Skeletal muscle tissue (tissue), 4 donors: ENCODE data around the gene GJB5. TPM values are rescaled to one million over a fixed set of nuclear protein-coding genes. Genes with fewer than 3 reads are reported as not detected.

Experiments
- H3K27ac ChIP-seq: one replicate; pipeline ENCODE4 v1.7.0; 2013; ENCODE audit warnings: mild to moderate bottlenecking, low read depth, low read length, inconsistent platforms
- H3K27me3 ChIP-seq, 3 donors: one replicate each; pipeline ENCODE4 v1.7.0; 2013; ENCODE audit warnings: low read length in 3 of 3; ENCODE audit not compliant: control insufficient read depth in 3 of 3, insufficient read depth in 3 of 3
- H3K36me3 ChIP-seq, 3 donors: one replicate each; pipeline ENCODE4 v1.7.0; 2013; ENCODE audit warnings: low read length in 3 of 3; ENCODE audit not compliant: control insufficient read depth in 3 of 3, insufficient read depth in 3 of 3
- H3K4me1 ChIP-seq, 3 donors: one replicate each; pipeline ENCODE4 v1.7.0; 2013; ENCODE audit warnings: low read length in 3 of 3, mild to moderate bottlenecking in 3 of 3; ENCODE audit not compliant: control insufficient read depth in 3 of 3, insufficient read depth in 3 of 3
- H3K4me3 ChIP-seq, 3 donors: one replicate each; pipeline ENCODE4 v1.7.0; 2013; ENCODE audit warnings: low read length in 3 of 3
- H3K9ac ChIP-seq, 3 donors: one replicate each; pipeline ENCODE4 v1.7.0; 2013; ENCODE audit warnings: low read length in 3 of 3, mild to moderate bottlenecking in 3 of 3, moderate library complexity in 2 of 3, low read depth in 1 of 3
- H3K9me3 ChIP-seq, 3 donors: one replicate each; pipeline ENCODE4 v1.7.0; 2013; ENCODE audit warnings: low read length in 3 of 3; ENCODE audit not compliant: control insufficient read depth in 3 of 3
- total RNA-seq: library from RNA; depleted of rRNA; stranded (reverse); fragments of >200 nt; gene quantifications from one replicate; pipeline ENCODE4 v1.2.3, GENCODE V29; 2014
- donor health status: Osteomylitis.

Gene GJB5
- total RNA-seq, 1 donor from 2014 or later = not detected

DNA sequence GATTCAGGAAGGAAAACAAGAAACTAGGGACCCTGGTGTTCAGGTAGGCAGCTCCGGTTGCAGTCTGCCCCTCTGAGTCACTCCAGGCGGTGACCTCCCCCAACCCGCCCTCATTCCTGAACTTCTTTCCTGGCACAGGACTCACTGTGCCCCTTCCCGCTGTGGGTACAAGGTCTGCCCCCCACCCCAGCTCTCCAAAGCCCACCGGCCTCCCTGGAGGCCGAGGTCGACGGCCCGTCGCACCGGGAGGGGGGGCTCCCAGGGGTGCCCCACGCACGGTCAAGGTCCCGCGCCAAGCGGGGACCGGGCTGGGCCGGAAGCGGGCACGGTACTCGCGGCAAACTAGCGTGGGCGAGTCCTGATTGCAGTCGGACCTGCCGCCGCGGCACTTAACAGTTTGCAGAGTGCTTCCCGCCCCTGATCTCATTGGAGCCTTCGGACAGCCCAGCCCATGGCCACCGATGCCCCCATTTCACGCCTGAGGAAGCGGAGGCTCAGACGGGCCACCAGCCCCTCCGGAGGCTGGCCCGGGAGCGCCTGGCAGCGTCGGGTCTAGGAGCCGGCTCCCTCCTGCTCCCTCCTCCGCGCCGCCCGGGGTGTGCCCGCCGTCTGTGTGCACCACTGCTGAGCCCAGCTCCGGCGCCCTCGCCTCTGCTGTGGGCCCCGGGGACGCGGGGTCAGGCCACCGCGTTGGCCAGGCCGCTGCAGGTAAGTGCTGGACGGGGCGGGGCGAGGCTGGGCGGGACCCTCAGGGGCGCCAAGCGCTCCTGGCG, 26.4 kb downstream of the GJB5 start, which contains the start of gene GJB3:
TSS of gene GJB3 (plus strand) at position 144 of the 773 bp plus-strand sequence. CDS start 3,549 bp downstream, outside the sequence.
- Histone ChIP-seq H3K27me3 (peaks cover 37 to 73% (median 61%) of the 10 kb centered on the region in 3 donors), H3K4me3 (peak within 1 kb of the TSS in 1 of 3 donors; percentile 26), H3K27ac (no peak within 1 kb of the TSS)

GRCh38 chr1:34781844-34782391, 27.1 kb downstream of the GJB5 start:
- peaks cover 37 to 67% (median 57%) of the 10 kb centered on the region in 3 donors for H3K27me3 ChIP-seq
- H3K4me3 ChIP-seq = no peak overlapping the region

More for the DNA sequence above, 26.4 kb downstream of the GJB5 start, which contains the start of gene GJB3:
- Histone ChIP-seq H3K36me3 (no peaks in the 10 kb centered on the region), H3K9ac (peak within 1 kb of the TSS in 1 of 3 donors; percentile 50), H3K9me3 (no peaks in the 10 kb centered on the region), H3K4me1 (peaks cover 6 to 8% (median 8%) of the 10 kb centered on the region in 3 donors)

GRCh38 chr1:34784751-34785221, 29.9 kb downstream of the GJB5 start:
- Histone ChIP-seq H3K27ac (no peak overlapping the region), H3K27me3 (peaks cover 24 to 50% (median 41%) of the 10 kb centered on the region in 3 donors), H3K4me1 (peaks cover 24 to 26% (median 26%) of the 10 kb centered on the region in 3 donors), H3K9ac (no peak overlapping the region), H3K36me3 (no peaks in the 10 kb centered on the region), H3K9me3 (no peaks in the 10 kb centered on the region), H3K4me3 (no peak overlapping the region)

More at GRCh38 chr1:34781844-34782391, 27.1 kb downstream of the GJB5 start:
- Histone ChIP-seq H3K4me1 (peaks cover 11 to 13% (median 12%) of the 10 kb centered on the region in 3 donors), H3K36me3 (no peaks in the 10 kb centered on the region), H3K9ac (peak overlapping the region in 1 of 3 donors; percentile 50), H3K27ac (no peak overlapping the region), H3K9me3 (no peaks in the 10 kb centered on the region)

DNA sequence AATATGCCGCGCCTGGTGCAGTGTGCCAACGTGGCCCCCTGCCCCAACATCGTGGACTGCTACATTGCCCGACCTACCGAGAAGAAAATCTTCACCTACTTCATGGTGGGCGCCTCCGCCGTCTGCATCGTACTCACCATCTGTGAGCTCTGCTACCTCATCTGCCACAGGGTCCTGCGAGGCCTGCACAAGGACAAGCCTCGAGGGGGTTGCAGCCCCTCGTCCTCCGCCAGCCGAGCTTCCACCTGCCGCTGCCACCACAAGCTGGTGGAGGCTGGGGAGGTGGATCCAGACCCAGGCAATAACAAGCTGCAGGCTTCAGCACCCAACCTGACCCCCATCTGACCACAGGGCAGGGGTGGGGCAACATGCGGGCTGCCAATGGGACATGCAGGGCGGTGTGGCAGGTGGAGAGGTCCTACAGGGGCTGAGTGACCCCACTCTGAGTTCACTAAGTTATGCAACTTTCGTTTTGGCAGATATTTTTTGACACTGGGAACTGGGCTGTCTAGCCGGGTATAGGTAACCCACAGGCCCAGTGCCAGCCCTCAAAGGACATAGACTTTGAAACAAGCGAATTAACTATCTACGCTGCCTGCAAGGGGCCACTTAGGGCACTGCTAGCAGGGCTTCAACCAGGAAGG, 30.5 kb downstream of the GJB5 start:
- Histone ChIP-seq H3K27me3 (peaks cover 21 to 45% (median 36%) of the 10 kb centered on the region in 3 donors), H3K4me1 (peaks cover 24 to 26% (median 26%) of the 10 kb centered on the region in 3 donors), H3K36me3 (no peaks in the 10 kb centered on the region), H3K4me3 (no peak overlapping the region), H3K9ac (no peak overlapping the region), H3K9me3 (no peaks in the 10 kb centered on the region), H3K27ac (no peak overlapping the region)

DNA sequence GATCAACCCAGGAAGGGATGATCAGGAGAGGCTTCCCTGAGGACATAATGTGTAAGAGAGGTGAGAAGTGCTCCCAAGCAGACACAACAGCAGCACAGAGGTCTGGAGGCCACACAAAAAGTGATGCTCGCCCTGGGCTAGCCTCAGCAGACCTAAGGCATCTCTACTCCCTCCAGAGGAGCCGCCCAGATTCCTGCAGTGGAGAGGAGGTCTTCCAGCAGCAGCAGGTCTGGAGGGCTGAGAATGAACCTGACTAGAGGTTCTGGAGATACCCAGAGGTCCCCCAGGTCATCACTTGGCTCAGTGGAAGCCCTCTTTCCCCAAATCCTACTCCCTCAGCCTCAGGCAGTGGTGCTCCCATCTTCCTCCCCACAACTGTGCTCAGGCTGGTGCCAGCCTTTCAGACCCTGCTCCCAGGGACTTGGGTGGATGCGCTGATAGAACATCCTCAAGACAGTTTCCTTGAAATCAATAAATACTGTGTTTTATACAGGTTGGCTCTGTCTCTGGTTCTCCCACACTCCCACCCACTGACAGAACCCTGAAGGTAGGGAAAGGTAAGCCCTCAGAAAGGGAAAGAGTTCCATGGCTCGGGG, 31.1 kb downstream of the GJB5 start:
- H3K4me3 ChIP-seq = no peak overlapping the region
- H3K4me1 ChIP-seq = peaks cover 22 to 27% (median 24%) of the 10 kb centered on the region in 3 donors
- no peak overlapping the region for H3K9ac ChIP-seq
- no peak overlapping the region for H3K27ac ChIP-seq
- H3K27me3 ChIP-seq = peaks cover 18 to 39% (median 30%) of the 10 kb centered on the region in 3 donors
- H3K36me3 ChIP-seq = no peaks in the 10 kb centered on the region
- no peaks in the 10 kb centered on the region for H3K9me3 ChIP-seq

- peaks cover 16 to 22% (median 19%) of the 10 kb centered on the region in 3 donors for H3K4me1 ChIP-seq
- no peaks in the 10 kb centered on the region for H3K36me3 ChIP-seq
- peaks cover 11 to 32% (median 23%) of the 10 kb centered on the region in 3 donors for H3K27me3 ChIP-seq
- no peak overlapping the region for H3K4me3 ChIP-seq
- no peak overlapping the region for H3K27ac ChIP-seq
- H3K9ac ChIP-seq = no peak overlapping the region
- H3K9me3 ChIP-seq = no peaks in the 10 kb centered on the region
These were observed 31.9 kb downstream of the GJB5 start for GRCh38 chr1:34786521-34787325.

DNA sequence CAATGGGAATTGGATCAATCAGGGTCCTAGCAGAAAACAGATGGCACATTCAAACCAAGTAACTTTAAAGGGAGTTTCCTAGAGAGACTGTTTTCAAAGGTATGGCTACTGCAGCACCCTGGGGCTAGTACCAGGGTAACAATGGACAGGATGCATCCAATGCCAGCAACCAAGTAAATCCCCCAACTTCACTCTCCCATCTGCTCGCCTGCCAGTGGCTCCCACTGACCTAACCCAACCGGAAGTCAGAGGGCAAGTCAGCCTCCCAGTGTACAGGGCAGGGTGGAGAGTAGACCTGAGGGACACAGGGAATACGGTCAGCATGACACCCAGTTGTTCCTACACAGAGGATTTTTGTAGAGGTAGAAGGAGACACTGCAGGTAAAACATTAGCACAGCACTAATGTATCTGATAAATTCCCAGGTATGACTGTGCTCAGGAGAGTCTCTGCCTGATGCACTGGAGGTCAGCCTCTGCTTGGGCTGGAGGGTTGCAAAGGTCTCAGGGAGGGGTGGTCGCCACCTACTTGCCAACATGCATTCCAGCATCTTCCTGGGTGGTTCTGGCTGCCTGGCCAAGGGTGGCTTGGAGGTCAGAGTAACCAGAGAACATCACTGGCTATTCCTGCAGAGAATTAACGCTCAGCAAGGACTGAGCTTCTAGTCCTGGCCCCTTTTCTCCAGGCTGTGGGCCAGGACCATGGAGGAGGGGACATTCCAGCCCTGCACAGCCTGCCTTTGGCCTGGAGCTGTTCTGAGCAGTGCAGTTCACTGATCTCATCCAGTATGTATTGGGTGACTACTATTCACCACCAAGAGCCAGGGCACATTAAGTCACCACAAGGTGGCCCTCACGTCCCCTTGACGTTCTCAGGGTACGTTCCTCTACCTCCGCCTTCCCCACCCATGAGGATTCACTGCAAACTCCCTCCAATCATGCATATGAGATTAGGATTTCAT, 32.9 kb downstream of the GJB5 start:
- Histone ChIP-seq H3K27me3 (peaks cover 3 to 29% (median 13%) of the 10 kb centered on the region in 3 donors), H3K27ac (peak overlapping the region; percentile 30), H3K4me3 (no peak overlapping the region), H3K36me3 (no peaks in the 10 kb centered on the region), H3K4me1 (peaks cover 19 to 25% (median 22%) of the 10 kb centered on the region in 3 donors), H3K9me3 (no peaks in the 10 kb centered on the region), H3K9ac (peak overlapping the region in 1 of 3 donors; percentile 5)

GRCh38 chr1:34790985-34791384, 36.1 kb downstream of the GJB5 start:
- Histone ChIP-seq H3K4me1 (peaks cover 19 to 25% (median 22%) of the 10 kb centered on the region in 3 donors), H3K36me3 (peaks cover 8 to 14% (median 10%) of the 10 kb centered on the region in 3 donors), H3K27ac (peak overlapping the region; percentile 71), H3K27me3 (peaks cover 12 to 24% (median 13%) of the 10 kb centered on the region in 3 donors), H3K9ac (no peak overlapping the region), H3K4me3 (no peak overlapping the region), H3K9me3 (no peaks in the 10 kb centered on the region)
